GM12878 (cell line): ENCODE measurements around the gene OSBPL5. TPM values are rescaled to one million over a fixed set of nuclear protein-coding genes. Genes with fewer than 3 reads are reported as not detected.

Source experiments
- ATAC-seq: fragments of 200-7000 bp; cut with Tn5 transposase; 3 replicates; pipeline ENCODE4 v1.9.1; 2020; ENCODE audit warnings: mild to moderate bottlenecking, moderate library complexity
- BruUV-seq: library from RNA; stranded (reverse); fragments of 400-500 nt; replicated peaks from 2 replicates; lab custom pipeline; 2021; lab: Mats Ljungman, UMichigan
- CTCF ChIA-PET: fragments of 300-600 bp; sonication (Branson Sonifier 250); formaldehyde crosslinking; extraction: SDS; loops from one replicate; lab custom pipeline; 2021; ENCODE audit warnings: inconsistent platforms; lab: Yijun Ruan, JAX
- POLR2A ChIA-PET: fragments of 350-600 bp; formaldehyde crosslinking; extraction: SDS; loops from one replicate; lab custom pipeline; 2021; ENCODE audit warnings: inconsistent platforms; lab: Charles Lee
- RAD21 ChIA-PET: fragments of 300-600 bp; sonication (Branson Sonifier 250); formaldehyde crosslinking; loops from one replicate; lab custom pipeline; 2023; ENCODE audit warnings: antibody characterized with exemption; ENCODE audit not compliant: unreplicated experiment; lab: Charles Lee
- SMC1A ChIA-PET: fragments of 300-600 bp; sonication (Branson Sonifier 250); formaldehyde crosslinking; loops from one replicate; lab custom pipeline; 2023; ENCODE audit not compliant: unreplicated experiment, uncharacterized antibody; lab: Charles Lee
- DNase-seq: peaks from one replicate; pipeline ENCODE4 v3.0.0-alpha.2; 2011; ENCODE audit warnings: low read depth, low spot score
- FAIRE-seq: peaks from 3 replicates; lab custom pipeline; 2011; peaks lifted over from hg19 to GRCh38; lab: Jason Lieb, UNC
- H2AFZ ChIP-seq: 2 replicates; pipeline ENCODE4 v1.6.0; 2011; ENCODE audit warnings: low read depth, low read length, control low read depth; ENCODE audit not compliant: control insufficient read depth
- H3K27ac ChIP-seq: 2 replicates; pipeline ENCODE4 v1.5.1; 2011; ENCODE audit warnings: control low read depth; ENCODE audit not compliant: control insufficient read depth, insufficient read depth
- H3K27me3 ChIP-seq, 2 experiments: replicated peaks in 1 of 2; 2 replicates each; pipeline versions ENCODE4 v1.6.0 to v1.6.1; 2011; ENCODE audit warnings: low read length in 1 of 2; ENCODE audit not compliant: control insufficient read depth in 2 of 2, insufficient read depth in 2 of 2
- H3K36me3 ChIP-seq, 2 experiments: 2 replicates each; pipeline ENCODE4 v1.5.1; 2011; ENCODE audit warnings: low read length in 1 of 2; ENCODE audit not compliant: control insufficient read depth in 2 of 2, insufficient read depth in 2 of 2
- H3K4me1 ChIP-seq: 2 replicates; pipeline ENCODE4 v1.6.1; 2011; ENCODE audit warnings: mild to moderate bottlenecking, low read length, moderate library complexity, mixed read lengths; ENCODE audit not compliant: control insufficient read depth, insufficient read depth
- H3K4me2 ChIP-seq: 2 replicates; pipeline ENCODE4 v1.6.0; 2011; ENCODE audit warnings: control low read depth; ENCODE audit not compliant: control insufficient read depth, insufficient read depth
- H3K4me3 ChIP-seq: fragments of 200-600 bp; sonication (generic); 2 replicates; pipeline ENCODE4 v1.5.1; 2016
- H3K79me2 ChIP-seq: 2 replicates; pipeline ENCODE4 v1.6.0; 2011; ENCODE audit warnings: low read length; ENCODE audit not compliant: control insufficient read depth, insufficient read depth
- H3K9ac ChIP-seq: 2 replicates; pipeline ENCODE4 v1.8.0; 2011; ENCODE audit warnings: low read length, control low read depth, mixed read lengths; ENCODE audit not compliant: control insufficient read depth, insufficient read depth
- H3K9me3 ChIP-seq: replicated peaks from 3 replicates; pipeline ENCODE4 v1.5.1; 2011; ENCODE audit warnings: mild to moderate bottlenecking, low read length; ENCODE audit not compliant: control insufficient read depth, insufficient read depth
- H4K20me1 ChIP-seq: 2 replicates; pipeline ENCODE4 v1.6.0; 2011; ENCODE audit not compliant: control insufficient read depth, insufficient read depth
- CREM ChIP-seq: IDR thresholded peaks from 2 replicates; pipeline ENCODE4 v1.6.1; 2014; ENCODE audit warnings: antibody characterized with exemption, low read depth
- EP300 ChIP-seq, 2 experiments: fragments of 150-350 bp in 1 of 2; IDR thresholded peaks; 2 replicates each; pipeline ENCODE4 v1.6.1; 2011 to 2012; ENCODE audit warnings: low read depth in 2 of 2, low read length in 2 of 2, borderline replicate concordance in 1 of 2, improper control_type of control experiment in 1 of 2, inconsistent platforms in 1 of 2; ENCODE audit not compliant: control insufficient read depth in 1 of 2
- MEF2B ChIP-seq: fragments of 450-650 bp; IDR thresholded peaks from 2 replicates; pipeline ENCODE4 v1.6.1; 2018; ENCODE audit warnings: mild to moderate bottlenecking, moderate library complexity; ENCODE audit not compliant: partially characterized antibody, poor library complexity, severe bottlenecking
- MTA2 ChIP-seq: fragments of 450-650 bp; IDR thresholded peaks from 2 replicates; pipeline ENCODE4 v1.6.1; 2016; ENCODE audit warnings: low read depth, mild to moderate bottlenecking, moderate library complexity
- NFYB ChIP-seq: IDR thresholded peaks from 2 replicates; pipeline ENCODE4 v1.6.1; 2011; ENCODE audit warnings: low read depth, mild to moderate bottlenecking, low read length, improper control_type of control experiment, moderate library complexity; ENCODE audit not compliant: insufficient read depth
- POLR2AphosphoS5 ChIP-seq: IDR thresholded peaks from 2 replicates; pipeline ENCODE4 v1.6.1; 2011; ENCODE audit warnings: mild to moderate bottlenecking, low read length, inconsistent platforms
- RAD51 ChIP-seq: fragments of 450-650 bp; IDR thresholded peaks from 2 replicates; pipeline ENCODE4 v1.6.1; 2016; ENCODE audit warnings: moderate library complexity, mild to moderate bottlenecking, inconsistent platforms
- ZBED1 ChIP-seq: IDR thresholded peaks from 2 replicates; pipeline ENCODE4 v1.6.1; 2016; ENCODE audit warnings: borderline replicate concordance
- WGBS: methylation state at CpG from one replicate; pipeline ENCODE4 v1.1.6; 2016; ENCODE audit warnings: low lambda C conversion rate; ENCODE audit not compliant: insufficient replicate concordance, insufficient coverage; ENCODE audit errors: missing lambda C conversion rate; 5-methylcytosine and 5-hydroxymethylcytosine counted together
- in situ Hi-C: fragments of 300-500 bp; cut with MboI; formaldehyde crosslinking; loops from 9 replicates; pipeline ENCODE4 v1.14.3; 2018; ENCODE audit warnings: mixed read lengths
- intact Hi-C: fragments of 100-400 bp; cut with micrococcal nuclease; formaldehyde crosslinking; loops from one replicate; pipeline ENCODE4 v1.14.2; 2022; ENCODE audit not compliant: unreplicated experiment
- polyA plus RNA-seq, 11 experiments: library from polyadenylated mRNA; depleted of rRNA in 4 of 11; unstranded in 6 of 11; stranded (reverse) in 5 of 11; fragments of >200 nt; fragmentation: Nextera tagmentation in 4 of 11; fragmentation: Illumina TruSeq in 1 of 11; extraction: Ambion mirVana in 4 of 11; extraction: Trizol in 1 of 11; gene quantifications; 1 replicate in 1 of 11; 2 replicates in 10 of 11; pipeline versions ENCODE4 v1.2.1 to v1.2.3, GENCODE V29; 2011 to 2016; ENCODE audit warnings: inconsistent platforms in 2 of 11, missing spikeins in 2 of 11, low read depth in 1 of 11
- total RNA-seq, 4 experiments: library from RNA; depleted of rRNA in 3 of 4; stranded (reverse); fragments of >200 nt in 3 of 4; fragmentation: Illumina TruSeq in 1 of 4; extraction: Trizol in 1 of 4; gene quantifications; 2 replicates each; pipeline versions ENCODE4 v1.2.1 to v1.2.3, GENCODE V29; 2013 to 2021
- TF ChIP-seq, protein P1 (sequence below): fragments of 450-650 bp; formaldehyde crosslinking; IDR thresholded peaks from 2 replicates; pipeline ENCODE4 v1.5.0; 2022; ENCODE audit warnings: mild to moderate bottlenecking, missing genetic modification characterization
- TF ChIP-seq, protein P2 (sequence below): fragments of 450-650 bp; IDR thresholded peaks from 2 replicates; pipeline ENCODE4 v1.6.1; 2017; ENCODE audit warnings: mild to moderate bottlenecking

The OSBPL5 gene
- total and polyA plus RNA-seq, 10 of the 15 experiments (the other 5 are each of a cell fraction or from before 2014, with no cell fraction given) = not detected

DNA sequence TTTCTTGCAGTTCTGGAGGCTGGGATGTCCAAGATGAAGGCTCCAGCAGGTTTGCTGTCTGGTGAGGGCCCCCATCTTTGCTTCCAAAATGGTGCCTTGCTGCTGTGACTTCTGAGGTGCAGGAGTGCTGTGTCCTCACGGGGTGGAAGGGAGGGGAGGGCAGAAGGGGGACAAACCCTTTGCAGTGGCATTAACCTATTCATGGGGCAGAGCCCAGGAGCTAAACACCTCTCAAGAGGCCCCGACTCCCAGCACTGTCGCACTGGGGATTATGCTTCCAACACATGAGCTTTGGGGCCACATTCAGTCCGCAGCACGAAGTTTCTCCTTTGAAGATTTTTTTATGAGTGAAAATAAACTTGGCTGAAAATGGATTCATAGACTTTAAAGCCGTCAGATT is 25.5 kb upstream of the OSBPL5 start:
- in situ Hi-C loops = no loop called here
- Histone ChIP-seq H3K4me1 (no peaks in the 10 kb centered on the region), H3K79me2 (no peaks in the 10 kb centered on the region), H3K9ac (no peak overlapping the region), H3K36me3 (no peaks in the 10 kb centered on the region), H3K27ac (no peak overlapping the region), H3K9me3 (no peaks in the 10 kb centered on the region), H3K4me3 (no peak overlapping the region), H3K27me3 (no peaks in the 10 kb centered on the region; a peak in 1 of 4 replicates), H3K4me2 (no peak overlapping the region), H2AFZ (no peak overlapping the region), H4K20me1 (no peaks in the 10 kb centered on the region)
- no peak for TF ChIP-seq NFYB
- no peak for TF ChIP-seq CREM
- no peak for TF ChIP-seq MEF2B
- TF ChIP-seq EP300 (IDR thresholded peaks at IDR 0.05; ENCODE audit: borderline replicate concordance in 1 of 2, control insufficient read depth in 1 of 2, low read depth in 2 of 2, low read length in 2 of 2) = no peak
- TF ChIP-seq POLR2AphosphoS5 = no peak
- no peak for TF ChIP-seq MTA2
- no peak for TF ChIP-seq ZBED1
- TF ChIP-seq, protein P1, sequence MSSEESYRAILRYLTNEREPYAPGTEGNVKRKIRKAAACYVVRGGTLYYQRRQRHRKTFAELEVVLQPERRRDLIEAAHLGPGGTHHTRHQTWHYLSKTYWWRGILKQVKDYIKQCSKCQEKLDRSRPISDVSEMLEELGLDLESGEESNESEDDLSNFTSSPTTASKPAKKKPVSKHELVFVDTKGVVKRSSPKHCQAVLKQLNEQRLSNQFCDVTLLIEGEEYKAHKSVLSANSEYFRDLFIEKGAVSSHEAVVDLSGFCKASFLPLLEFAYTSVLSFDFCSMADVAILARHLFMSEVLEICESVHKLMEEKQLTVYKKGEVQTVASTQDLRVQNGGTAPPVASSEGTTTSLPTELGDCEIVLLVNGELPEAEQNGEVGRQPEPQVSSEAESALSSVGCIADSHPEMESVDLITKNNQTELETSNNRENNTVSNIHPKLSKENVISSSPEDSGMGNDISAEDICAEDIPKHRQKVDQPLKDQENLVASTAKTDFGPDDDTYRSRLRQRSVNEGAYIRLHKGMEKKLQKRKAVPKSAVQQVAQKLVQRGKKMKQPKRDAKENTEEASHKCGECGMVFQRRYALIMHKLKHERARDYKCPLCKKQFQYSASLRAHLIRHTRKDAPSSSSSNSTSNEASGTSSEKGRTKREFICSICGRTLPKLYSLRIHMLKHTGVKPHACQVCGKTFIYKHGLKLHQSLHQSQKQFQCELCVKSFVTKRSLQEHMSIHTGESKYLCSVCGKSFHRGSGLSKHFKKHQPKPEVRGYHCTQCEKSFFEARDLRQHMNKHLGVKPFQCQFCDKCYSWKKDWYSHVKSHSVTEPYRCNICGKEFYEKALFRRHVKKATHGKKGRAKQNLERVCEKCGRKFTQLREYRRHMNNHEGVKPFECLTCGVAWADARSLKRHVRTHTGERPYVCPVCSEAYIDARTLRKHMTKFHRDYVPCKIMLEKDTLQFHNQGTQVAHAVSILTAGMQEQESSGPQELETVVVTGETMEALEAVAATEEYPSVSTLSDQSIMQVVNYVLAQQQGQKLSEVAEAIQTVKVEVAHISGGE (CRISPR knock-in tag) = no peak
- TF ChIP-seq, protein P2, sequence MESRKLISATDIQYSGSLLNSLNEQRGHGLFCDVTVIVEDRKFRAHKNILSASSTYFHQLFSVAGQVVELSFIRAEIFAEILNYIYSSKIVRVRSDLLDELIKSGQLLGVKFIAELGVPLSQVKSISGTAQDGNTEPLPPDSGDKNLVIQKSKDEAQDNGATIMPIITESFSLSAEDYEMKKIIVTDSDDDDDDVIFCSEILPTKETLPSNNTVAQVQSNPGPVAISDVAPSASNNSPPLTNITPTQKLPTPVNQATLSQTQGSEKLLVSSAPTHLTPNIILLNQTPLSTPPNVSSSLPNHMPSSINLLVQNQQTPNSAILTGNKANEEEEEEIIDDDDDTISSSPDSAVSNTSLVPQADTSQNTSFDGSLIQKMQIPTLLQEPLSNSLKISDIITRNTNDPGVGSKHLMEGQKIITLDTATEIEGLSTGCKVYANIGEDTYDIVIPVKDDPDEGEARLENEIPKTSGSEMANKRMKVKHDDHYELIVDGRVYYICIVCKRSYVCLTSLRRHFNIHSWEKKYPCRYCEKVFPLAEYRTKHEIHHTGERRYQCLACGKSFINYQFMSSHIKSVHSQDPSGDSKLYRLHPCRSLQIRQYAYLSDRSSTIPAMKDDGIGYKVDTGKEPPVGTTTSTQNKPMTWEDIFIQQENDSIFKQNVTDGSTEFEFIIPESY = no peak
- TF ChIP-seq RAD51 = no peak
- FAIRE-seq (no peak), ATAC-seq (no peak), DNase-seq (no peak)
- intact Hi-C loops = no loop called here
- 35% methylated on average over 6 of the region's 6 CpGs for WGBS
- ChIA-PET CTCF (no interaction called here), RAD21 (no interaction called here), POLR2A (no interaction called here), SMC1A (no interaction called here)
- no TSS peak for BruUV-seq
